NCI-H2196 treated with DMSO at 0.1 percent for 48 hours (cell line): ENCODE results near the gene SRSF8.

ENCODE experiments used
- DNase-seq: peaks from one replicate; lab custom pipeline; 2025; ENCODE audit not compliant: unreplicated experiment; lab: John Stamatoyannopoulos, UW

Gene SRSF8

GRCh38 chr11:95067841-95068219 is 1.1 kb downstream of the SRSF8 start:
- DNase-seq = no peak

DNA sequence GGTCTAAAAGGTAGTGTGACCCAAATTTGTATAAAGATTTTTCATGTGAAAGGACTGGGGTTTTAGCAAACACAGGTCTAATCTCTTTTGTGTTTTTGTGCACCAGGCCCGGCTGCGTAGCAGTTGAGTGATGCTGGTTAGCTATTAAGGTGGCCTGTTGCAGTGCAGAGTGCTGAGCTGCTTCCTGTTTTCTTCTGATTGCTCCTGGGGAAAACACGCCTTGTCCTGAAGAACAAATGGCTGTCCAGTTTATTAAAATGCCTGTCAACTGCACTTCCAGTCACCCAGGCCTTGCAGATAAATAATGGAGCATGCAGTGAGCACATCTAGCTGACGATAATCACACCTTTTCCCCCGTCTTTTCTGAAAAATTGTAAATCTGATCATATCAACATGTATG is 1.8 kb downstream of the SRSF8 start:
- DNase-seq = peak; percentile 88

DNA sequence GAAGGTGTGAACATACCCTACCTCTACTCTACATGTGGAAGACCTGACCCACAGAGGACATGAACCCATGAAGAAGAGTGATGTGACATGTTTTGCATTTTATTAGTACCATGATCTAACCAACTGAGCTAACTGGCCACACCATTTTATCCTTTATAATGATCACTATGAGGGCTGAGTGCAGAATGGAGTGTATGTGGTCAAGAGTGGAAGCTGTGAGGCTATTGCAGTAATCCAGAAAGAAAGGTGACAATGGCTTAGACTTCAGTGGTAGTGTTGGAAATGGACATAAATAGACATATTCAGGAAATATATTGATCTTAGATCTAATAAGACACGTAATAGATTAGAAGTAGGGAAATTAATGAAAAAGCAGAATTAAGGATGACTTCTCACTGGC is 3.8 kb downstream of the SRSF8 start:
- no peak for DNase-seq

DNA sequence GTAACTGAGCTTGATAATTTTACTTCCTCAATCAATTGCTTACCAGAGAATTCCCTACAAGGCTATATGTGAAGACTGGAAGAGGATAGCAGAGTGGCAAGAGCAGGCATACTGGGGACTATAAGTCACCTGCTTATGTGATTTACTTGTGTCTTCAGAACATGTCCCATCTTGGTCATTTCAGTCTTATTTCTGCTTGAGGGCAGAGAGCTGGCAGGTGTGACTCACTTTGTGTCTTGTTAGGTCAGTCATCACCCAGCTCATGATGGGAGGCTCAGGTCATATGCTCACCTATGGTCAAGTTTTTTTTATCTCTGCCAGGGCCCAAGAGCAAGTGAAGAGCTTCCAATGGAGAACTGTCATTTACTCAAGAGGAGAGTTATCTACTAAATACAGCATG is 6.2 kb downstream of the SRSF8 start:
- DNase-seq = no peak

- no peak for DNase-seq
Observed at GRCh38 chr11:95074792-95075563, 8.3 kb downstream of the SRSF8 start.

GRCh38 chr11:95076416-95076815 is 9.7 kb downstream of the SRSF8 start:
- peak; percentile 29 for DNase-seq

GRCh38 chr11:95076981-95077380 is 10.3 kb downstream of the SRSF8 start:
- no peak for DNase-seq

DNA sequence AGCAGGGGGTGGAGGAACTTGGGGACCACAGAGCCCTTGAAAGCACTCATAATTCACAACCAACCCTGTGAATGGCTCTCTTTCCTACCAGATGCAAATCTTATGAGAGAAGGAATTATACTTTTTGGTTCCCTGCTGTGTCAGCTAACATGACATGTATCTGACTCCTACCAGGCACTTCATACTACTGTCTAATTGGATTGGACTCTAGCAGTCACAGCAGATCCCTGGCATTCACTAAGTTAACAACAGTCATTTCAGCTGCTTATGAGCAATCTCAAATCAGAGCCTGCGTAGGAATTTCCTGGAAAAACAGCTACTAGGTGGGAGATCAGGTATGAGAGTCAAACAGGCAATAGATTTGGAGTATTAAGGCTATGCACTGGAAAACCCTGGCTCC is 11.8 kb downstream of the SRSF8 start:
- DNase-seq = no peak

DNA sequence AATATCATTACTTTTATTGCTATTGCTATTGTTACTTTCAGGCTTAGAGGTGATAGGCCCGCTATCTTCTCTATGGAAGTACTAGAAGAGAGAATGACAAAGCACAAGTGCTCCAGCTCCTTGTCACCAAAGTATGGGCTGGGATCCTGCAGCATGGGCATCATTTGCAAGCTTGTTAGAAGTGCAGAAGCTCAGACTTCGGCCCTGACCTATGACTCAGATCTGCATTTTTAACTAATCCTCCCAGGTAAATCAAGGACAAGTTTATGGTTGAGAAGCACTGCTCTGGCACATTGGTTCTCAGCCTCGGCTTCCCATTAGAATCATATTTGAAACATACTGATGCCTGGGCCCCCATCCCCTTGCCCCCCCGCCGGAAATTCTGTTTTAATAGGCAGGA is 14.3 kb downstream of the SRSF8 start:
- no peak for DNase-seq

DNA sequence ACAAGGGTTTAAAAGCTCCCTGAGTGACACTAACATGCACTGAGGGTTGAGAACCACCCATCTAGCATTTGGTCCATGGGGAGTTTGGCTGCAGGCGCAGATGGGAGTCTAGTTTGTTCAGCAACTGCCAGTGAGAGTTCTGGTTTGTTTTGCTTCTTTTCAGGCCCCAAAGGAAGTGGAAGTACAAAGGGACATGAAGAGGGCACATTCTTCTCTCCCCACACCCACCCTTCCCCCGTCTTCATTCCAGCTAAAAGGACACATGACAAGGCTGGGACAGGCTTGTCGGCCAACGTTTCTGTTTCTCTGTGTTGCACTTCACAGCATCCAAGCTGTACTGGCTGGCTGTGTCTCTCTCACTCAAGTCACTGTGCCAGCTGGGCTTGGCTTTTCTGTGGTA is 14.7 kb downstream of the SRSF8 start:
- no peak for DNase-seq

DNA sequence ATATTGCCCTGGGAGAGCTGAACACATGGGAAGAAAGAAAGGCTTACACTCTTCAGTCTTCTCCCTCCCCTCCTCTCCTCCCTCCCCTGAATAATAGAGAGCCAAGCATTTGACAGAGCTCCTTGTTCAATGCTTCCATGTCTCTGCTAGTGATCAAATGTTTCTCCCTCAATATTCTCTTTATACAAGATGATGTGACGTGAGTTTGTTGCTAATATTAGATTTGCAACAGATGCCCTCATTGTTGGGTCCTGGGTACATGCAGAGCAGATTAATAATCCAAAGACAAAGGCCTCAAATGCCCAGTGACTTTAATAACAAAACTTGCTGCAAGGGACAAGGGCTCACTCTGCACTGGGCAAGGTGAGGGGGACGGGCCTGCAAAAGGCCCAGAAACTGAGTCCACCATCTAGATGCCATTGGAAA is 15.9 kb downstream of the SRSF8 start:
- no peak for DNase-seq

DNA sequence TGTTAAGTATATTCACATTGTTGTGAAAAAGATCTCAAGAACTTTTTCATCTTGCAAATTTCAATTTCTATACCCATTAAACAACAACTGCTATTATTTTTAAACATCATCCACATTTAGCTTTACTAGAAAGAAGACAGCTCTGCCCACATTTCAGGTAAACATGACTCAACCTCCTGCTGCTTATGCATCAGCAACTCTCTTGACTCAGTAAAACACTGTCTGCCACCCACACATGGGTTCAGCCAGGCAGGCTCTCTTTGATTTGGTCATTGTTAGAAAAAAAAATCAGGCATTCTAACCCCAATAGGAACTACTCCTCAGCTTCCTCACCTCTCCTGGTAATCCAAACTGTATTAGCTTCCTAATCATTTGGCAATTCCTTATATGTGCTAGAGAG is 17.8 kb downstream of the SRSF8 start:
- DNase-seq = no peak

DNA sequence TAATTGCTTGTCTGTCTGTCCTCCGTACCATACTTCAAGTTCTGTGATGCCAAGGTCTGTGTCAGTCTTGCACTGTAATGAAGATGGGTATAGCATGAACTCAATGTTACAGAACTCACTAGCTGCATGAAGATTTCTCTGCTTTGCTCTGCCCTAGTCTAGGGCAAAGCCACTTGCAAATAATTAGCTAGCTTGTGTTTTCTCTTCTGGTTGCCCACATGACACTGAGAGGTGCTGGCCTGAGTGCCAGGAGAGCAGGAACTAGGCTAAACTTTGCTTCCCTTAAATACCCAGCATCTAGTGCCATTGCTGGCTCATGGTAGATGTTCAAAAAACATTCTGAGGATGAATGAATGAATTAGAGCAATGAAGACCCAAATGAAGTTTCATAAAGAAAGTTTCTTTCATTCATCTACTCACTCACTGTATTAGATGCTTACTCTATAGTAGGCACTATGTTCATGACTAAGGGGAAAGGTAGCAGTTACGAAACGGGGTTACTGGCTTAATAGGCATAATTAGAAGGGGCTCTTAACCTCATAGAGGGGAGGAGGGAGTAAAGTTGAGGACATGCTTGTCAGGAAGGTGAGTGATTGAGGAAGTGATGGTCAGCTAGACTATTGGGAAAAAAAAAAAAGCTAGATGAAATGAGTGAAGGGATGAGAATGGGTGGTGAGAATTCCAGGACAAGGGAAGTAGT is 18.5 kb downstream of the SRSF8 start:
- no peak for DNase-seq

DNA sequence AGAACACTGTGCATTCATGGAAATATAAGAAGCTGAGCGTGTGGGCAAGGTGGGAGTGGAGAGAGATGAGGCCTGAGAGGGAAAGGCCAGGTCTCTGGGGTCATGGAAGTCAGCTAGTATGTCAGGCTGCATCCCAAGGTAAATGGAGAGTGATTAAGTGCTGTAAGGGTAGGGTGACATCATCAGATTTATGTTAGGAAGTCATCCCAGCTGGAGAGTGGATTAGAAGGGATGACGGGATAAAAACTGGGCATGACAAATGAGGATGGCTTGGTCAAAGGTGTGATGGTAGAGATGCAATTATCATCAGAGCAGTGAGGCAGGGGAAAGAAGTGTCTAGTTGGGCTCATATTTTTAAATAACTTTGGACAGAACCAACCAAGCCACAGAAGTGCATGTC is 19.4 kb downstream of the SRSF8 start:
- DNase-seq = no peak

GRCh38 chr11:95086836-95087570 is 20.3 kb downstream of the SRSF8 start:
- no peak for DNase-seq

DNA sequence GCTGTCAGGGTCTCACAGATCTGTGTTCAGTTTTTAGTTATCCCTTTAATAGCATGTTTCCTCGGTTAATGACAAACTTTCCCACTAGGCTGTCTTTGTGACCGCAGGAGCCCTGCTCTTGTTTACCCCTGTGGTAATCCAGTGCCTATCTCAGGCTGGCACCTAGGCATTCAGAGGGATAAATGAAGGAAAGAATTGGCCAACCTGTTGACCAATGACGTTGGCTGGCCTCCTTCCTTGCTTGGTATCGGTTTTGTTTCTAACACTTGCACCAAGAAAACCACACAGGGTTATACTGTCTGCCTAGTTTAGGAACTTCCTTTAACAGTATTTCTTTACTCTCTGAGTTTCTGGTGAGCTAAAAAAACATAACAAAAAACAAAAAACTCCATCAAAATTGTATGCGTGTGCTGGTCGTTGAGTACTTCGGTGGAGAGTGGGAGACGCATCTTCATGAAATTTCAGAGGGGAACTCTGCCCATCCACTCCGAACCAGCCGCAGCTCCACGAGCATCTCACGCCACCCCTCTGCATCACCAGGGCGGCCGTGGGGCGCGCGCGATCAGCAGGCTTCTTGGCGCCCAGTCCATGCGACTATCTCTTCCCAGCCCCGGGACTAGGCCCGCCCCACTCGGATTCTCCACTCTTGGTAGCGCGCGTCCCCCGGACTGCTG is 22.4 kb downstream of the SRSF8 start:
- DNase-seq = no peak

DNA sequence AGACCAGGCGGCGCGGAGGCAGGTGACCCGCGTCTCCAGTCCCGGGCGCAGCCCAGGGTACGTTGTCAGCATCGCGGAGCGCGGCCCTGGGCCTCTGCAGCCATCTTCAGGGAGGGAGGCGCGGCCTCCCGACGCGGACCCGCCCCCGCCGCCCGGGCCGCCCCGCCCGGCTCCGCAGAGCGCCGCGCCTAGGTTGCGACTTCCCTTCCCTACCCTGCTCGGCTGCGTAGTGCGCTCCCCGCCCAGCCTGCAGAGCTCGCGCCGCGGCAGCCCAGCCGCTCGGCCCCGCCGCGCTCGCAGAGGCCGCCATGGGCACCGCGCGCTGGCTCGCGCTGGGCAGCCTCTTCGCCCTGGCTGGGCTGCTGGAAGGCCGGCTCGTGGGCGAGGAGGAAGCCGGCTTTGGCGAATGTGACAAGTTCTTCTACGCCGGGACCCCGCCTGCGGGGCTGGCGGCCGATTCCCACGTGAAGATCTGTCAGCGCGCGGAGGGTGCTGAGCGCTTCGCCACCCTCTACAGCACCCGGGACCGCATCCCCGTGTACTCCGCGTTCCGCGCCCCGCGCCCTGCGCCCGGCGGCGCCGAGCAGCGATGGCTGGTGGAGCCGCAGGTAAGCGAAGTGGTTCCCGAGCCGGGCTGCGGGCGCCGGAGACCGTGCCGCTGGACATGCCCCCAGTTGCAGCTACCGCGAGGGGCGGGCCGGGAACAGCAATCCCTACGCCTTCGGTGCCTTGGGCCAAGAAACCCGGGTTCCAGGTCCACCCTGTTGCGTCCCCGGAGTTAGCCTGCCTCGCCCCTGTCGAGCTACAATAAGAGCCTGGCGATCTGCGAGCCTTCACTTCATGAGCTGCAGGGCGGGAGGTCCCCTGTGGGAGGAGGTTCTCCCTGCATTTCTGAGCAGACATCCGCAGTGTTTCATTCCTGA is 23.2 kb downstream of the SRSF8 start, which contains the start of gene ENDOD1:
ENDOD1 (plus strand) TSS at position 227 of the 923 bp plus-strand sequence; CDS start at position 309, 82 bp downstream.
- peak; percentile 65 for DNase-seq

GRCh38 chr11:95091663-95092180 is 25.0 kb downstream of the SRSF8 start:
- no peak for DNase-seq

GRCh38 chr11:95092549-95093324 is 26.0 kb downstream of the SRSF8 start:
- no peak for DNase-seq
